Activated CD8-positive, alpha-beta memory T cell treated with anti-CD3 and anti-CD28 coated beads for 24 hours (primary cell): ENCODE measurements around the gene TIMM13.

Experiments
- DNase-seq: peaks from one replicate; pipeline ENCODE4 v3.0.0-alpha.2; 2020

TIMM13 gene

GRCh38 chr19:2376784-2377519, 50.4 kb downstream of the TIMM13 start:
- DNase-seq, result no peak
